Thyroid gland (tissue), 4 donors: ENCODE measurements around the gene PACRGL. TPM values are rescaled to one million over a fixed set of nuclear protein-coding genes. Genes with fewer than 3 reads are reported as not detected.

Experiments
- DNase-seq, 2 donors: peaks; one replicate each; pipeline ENCODE4 v3.0.0-alpha.2; 2019
- H3K27ac ChIP-seq, 3 donors: fragments of 200-600 bp; sonication (generic); 1 replicate in 2 of 3; 2 replicates in 1 of 3; pipeline ENCODE4 v1.5.1; 2016 to 2019; ENCODE audit warnings: mild to moderate bottlenecking in 1 of 3, moderate library complexity in 1 of 3
- H3K27me3 ChIP-seq: fragments of 200-600 bp; sonication (generic); one replicate; pipeline ENCODE4 v1.5.1; 2019
- H3K36me3 ChIP-seq, 2 donors: fragments of 200-600 bp; sonication (generic); one replicate each; pipeline ENCODE4 v1.5.1; 2016 to 2019
- H3K4me1 ChIP-seq, 2 donors: fragments of 200-600 bp; sonication (generic); one replicate each; pipeline ENCODE4 v1.5.1; 2017 to 2019
- H3K4me3 ChIP-seq, 3 donors: fragments of 200-600 bp; sonication (generic); replicated peaks in 1 of 3; 1 replicate in 2 of 3; 2 replicates in 1 of 3; pipeline ENCODE4 v1.5.1; 2016; ENCODE audit warnings: mild to moderate bottlenecking in 1 of 3
- H3K9me3 ChIP-seq: fragments of 200-600 bp; sonication (generic); one replicate; pipeline ENCODE4 v1.5.1; 2017
- POLR2A ChIP-seq, 2 donors: fragments of 450-650 bp; IDR thresholded peaks; one replicate each; pipeline ENCODE4 v1.6.1; 2017; ENCODE audit warnings: antibody characterized with exemption in 2 of 2, mild to moderate bottlenecking in 2 of 2, moderate library complexity in 1 of 2
- WGBS, 2 donors: methylation state at CpG; one replicate each; pipeline ENCODE4 v1.1.5; 2017; 5-methylcytosine and 5-hydroxymethylcytosine counted together
- intact Hi-C: fragments of 100-400 bp; cut with DNase I; formaldehyde crosslinking; loops from one replicate; pipeline ENCODE4 v1.15.1; 2023
- total RNA-seq, 4 donors: library from RNA; depleted of rRNA; stranded (reverse); fragments of >200 nt; gene quantifications; one replicate each; pipeline ENCODE4 v1.2.3, GENCODE V29; 2016
- TF ChIP-seq, protein P1 (sequence below), 6 experiments: fragments of 200-600 bp in 3 of 6; fragments of 450-650 bp in 3 of 6; sonication (generic) in 3 of 6; IDR thresholded peaks; one replicate each; pipeline ENCODE4 v1.5.1; 2016 to 2019; ENCODE audit warnings: antibody characterized with exemption in 6 of 6, mild to moderate bottlenecking in 2 of 6, inconsistent platforms in 1 of 6, moderate library complexity in 1 of 6

PACRGL gene
- total RNA-seq, 4 donors from 2014 or later, result 31.1 to 63.2 (median 41.6) TPM

- H3K27ac ChIP-seq, result no peak overlapping the region
- no peak for TF ChIP-seq POLR2A (IDR thresholded peaks at IDR 0.05)
- TF ChIP-seq, protein P1, sequence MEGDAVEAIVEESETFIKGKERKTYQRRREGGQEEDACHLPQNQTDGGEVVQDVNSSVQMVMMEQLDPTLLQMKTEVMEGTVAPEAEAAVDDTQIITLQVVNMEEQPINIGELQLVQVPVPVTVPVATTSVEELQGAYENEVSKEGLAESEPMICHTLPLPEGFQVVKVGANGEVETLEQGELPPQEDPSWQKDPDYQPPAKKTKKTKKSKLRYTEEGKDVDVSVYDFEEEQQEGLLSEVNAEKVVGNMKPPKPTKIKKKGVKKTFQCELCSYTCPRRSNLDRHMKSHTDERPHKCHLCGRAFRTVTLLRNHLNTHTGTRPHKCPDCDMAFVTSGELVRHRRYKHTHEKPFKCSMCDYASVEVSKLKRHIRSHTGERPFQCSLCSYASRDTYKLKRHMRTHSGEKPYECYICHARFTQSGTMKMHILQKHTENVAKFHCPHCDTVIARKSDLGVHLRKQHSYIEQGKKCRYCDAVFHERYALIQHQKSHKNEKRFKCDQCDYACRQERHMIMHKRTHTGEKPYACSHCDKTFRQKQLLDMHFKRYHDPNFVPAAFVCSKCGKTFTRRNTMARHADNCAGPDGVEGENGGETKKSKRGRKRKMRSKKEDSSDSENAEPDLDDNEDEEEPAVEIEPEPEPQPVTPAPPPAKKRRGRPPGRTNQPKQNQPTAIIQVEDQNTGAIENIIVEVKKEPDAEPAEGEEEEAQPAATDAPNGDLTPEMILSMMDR (IDR thresholded peaks at IDR 0.05), result no peak
- intact Hi-C loops, result no loop called here
- no peak overlapping the region for H3K4me3 ChIP-seq
- H3K27me3 ChIP-seq, result no peaks in the 10 kb centered on the region
- H3K9me3 ChIP-seq, result no peaks in the 10 kb centered on the region
- no peaks in the 10 kb centered on the region for H3K36me3 ChIP-seq
- H3K4me1 ChIP-seq, result peaks cover 5 to 14% of the 10 kb centered on the region in 2 donors
- no peak for DNase-seq
- 80 to 84% methylated on average over 4 of the region's 4 CpGs for WGBS, 2 donors
Measured at GRCh38 chr4:20698820-20699219, 1.4 kb upstream of the PACRGL start.

GRCh38 chr4:20711335-20711734 is 11.1 kb downstream of the PACRGL start:
- no peak for DNase-seq
- Histone ChIP-seq H3K27me3 (no peaks in the 10 kb centered on the region), H3K9me3 (no peaks in the 10 kb centered on the region), H3K4me1 (no peaks in the 10 kb centered on the region), H3K36me3 (peaks cover 6 to 18% of the 10 kb centered on the region in 2 donors), H3K4me3 (no peak overlapping the region), H3K27ac (no peak overlapping the region)
- intact Hi-C loops, result no loop called here
- 89 to 98% methylated on average over 2 of the region's 2 CpGs for WGBS, 2 donors
- TF ChIP-seq, protein P1 (IDR thresholded peaks at IDR 0.05), result no peak
- TF ChIP-seq POLR2A (IDR thresholded peaks at IDR 0.05), result no peak

DNA sequence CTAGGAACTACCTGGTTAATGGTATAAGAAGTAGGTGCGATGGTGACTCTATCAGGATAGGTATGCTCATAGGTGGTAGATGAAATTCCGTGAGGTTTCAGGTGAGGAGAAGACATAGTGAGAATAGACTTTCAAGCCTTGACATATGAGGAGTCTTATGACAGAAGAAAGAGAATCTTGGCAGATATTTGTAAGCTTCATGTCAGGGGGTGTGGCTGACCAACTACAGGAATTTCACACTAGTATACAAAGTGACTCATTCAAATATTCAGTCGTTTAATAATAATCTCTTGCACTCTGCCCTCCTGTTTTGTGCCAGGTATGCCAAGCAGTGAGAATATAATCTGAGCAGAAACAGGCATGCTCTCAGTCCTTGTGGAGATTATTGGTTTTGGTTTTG is 22.8 kb downstream of the PACRGL start:
- Histone ChIP-seq H3K4me3 (no peak overlapping the region), H3K27ac (no peak overlapping the region), H3K9me3 (no peaks in the 10 kb centered on the region), H3K27me3 (no peaks in the 10 kb centered on the region), H3K4me1 (no peaks in the 10 kb centered on the region), H3K36me3 (peaks cover 38 to 44% of the 10 kb centered on the region in 2 donors)
- 62 to 76% methylated on average over 3 of the region's 3 CpGs for WGBS, 2 donors
- DNase-seq, result no peak
- TF ChIP-seq POLR2A (IDR thresholded peaks at IDR 0.05), result no peak
- TF ChIP-seq, protein P1 (IDR thresholded peaks at IDR 0.05), result no peak
- intact Hi-C loops, result no loop called here

DNA sequence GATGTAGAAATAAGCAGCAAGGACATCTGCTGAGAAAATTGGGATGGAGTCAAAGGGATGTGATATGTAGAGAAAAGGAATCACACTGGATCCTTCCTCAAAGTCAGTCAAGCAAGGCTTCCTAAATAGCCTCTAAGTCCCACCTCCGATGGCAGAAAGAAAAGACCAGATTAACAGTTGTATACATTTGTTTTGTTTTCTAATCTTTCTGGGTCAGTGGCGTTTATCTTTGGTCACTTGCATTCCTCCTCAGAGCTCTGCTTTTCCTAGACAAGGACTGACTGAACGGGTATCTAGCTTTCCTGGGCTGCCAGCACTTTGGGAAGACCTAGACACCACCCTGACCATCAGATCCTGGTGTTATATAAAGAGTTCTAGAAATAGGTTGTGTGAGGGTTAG is 23.2 kb downstream of the PACRGL start:
- no peak overlapping the region for H3K27ac ChIP-seq
- no peaks in the 10 kb centered on the region for H3K27me3 ChIP-seq
- H3K4me3 ChIP-seq, result no peak overlapping the region
- TF ChIP-seq, protein P1 (IDR thresholded peaks at IDR 0.05), result no peak
- TF ChIP-seq POLR2A (IDR thresholded peaks at IDR 0.05), result no peak
- no peak for DNase-seq
- 85 to 88% methylated on average over 3 of the region's 3 CpGs for WGBS, 2 donors
- intact Hi-C loops, result no loop called here
- peaks cover 38 to 42% of the 10 kb centered on the region in 2 donors for H3K36me3 ChIP-seq
- H3K4me1 ChIP-seq, result no peaks in the 10 kb centered on the region
- H3K9me3 ChIP-seq, result no peaks in the 10 kb centered on the region

- Histone ChIP-seq H3K4me3 (no peak overlapping the region), H3K36me3 (peaks cover 38 to 41% of the 10 kb centered on the region in 2 donors), H3K9me3 (no peaks in the 10 kb centered on the region), H3K27ac (no peak overlapping the region), H3K4me1 (no peaks in the 10 kb centered on the region), H3K27me3 (no peaks in the 10 kb centered on the region)
- intact Hi-C loops, result no loop called here
- no peak for TF ChIP-seq POLR2A (IDR thresholded peaks at IDR 0.05)
- TF ChIP-seq, protein P1 (IDR thresholded peaks at IDR 0.05), result no peak
- WGBS, 2 donors, result 59 to 71% methylated on average over 6 of the region's 6 CpGs
- DNase-seq, result no peak
Measured at GRCh38 chr4:20724915-20725314, 24.7 kb downstream of the PACRGL start.
